ENCODE results near the gene PFN3. TPM values are rescaled to one million over a fixed set of nuclear protein-coding genes. Genes with fewer than 3 reads are reported as not detected.
A peak's percentile ranks its signal among the peaks of the same experiment; 100 is the strongest.
"Not testable (repeated sequence)": the region's sequence is repeated elsewhere in the genome, so short reads cannot be mapped to it uniquely, and the experiment has no call there.

The PFN3 gene
- total RNA-seq, 6 experiments from 2014 or later = not detected

- peak overlapping the region; percentile 15; the same call in 1 of the 2 replicates for H3K27ac Mint-ChIP-seq
- no peaks in the 10 kb centered on the region for H3K36me3 Mint-ChIP-seq (ENCODE audit: low read depth)
- peak; percentile 84 for DNase-seq
- TF ChIP-seq CTCF (IDR thresholded peaks at IDR 0.05) = no peak
- H3K4me1 Mint-ChIP-seq (ENCODE audit: low read depth) = peaks cover 21% of the 10 kb centered on the region
- no peaks in the 10 kb centered on the region for H3K9me3 Mint-ChIP-seq
- peaks cover 28% of the 10 kb centered on the region for H3K27me3 Mint-ChIP-seq (ENCODE audit: insufficient read depth)
- H3K4me3 Mint-ChIP-seq = no peak overlapping the region
These were observed 21.3 kb downstream of the PFN3 start for GRCh38 chr5:177378884-177379883.

GRCh38 chr5:177377851-177378776 lies 22.3 kb downstream of the PFN3 start:
- Mint-ChIP-seq H3K27ac (no peak overlapping the region), H3K36me3 (ENCODE audit: low read depth) (no peaks in the 10 kb centered on the region), H3K4me3 (no peak overlapping the region), H3K9me3 (no peaks in the 10 kb centered on the region), H3K4me1 (ENCODE audit: low read depth) (peaks cover 21% of the 10 kb centered on the region), H3K27me3 (ENCODE audit: insufficient read depth) (peaks cover 25% of the 10 kb centered on the region)
- peak; percentile 20; the same call in 1 of the 2 replicates for TF ChIP-seq CTCF (IDR thresholded peaks at IDR 0.05)
- DNase-seq = no peak

DNA sequence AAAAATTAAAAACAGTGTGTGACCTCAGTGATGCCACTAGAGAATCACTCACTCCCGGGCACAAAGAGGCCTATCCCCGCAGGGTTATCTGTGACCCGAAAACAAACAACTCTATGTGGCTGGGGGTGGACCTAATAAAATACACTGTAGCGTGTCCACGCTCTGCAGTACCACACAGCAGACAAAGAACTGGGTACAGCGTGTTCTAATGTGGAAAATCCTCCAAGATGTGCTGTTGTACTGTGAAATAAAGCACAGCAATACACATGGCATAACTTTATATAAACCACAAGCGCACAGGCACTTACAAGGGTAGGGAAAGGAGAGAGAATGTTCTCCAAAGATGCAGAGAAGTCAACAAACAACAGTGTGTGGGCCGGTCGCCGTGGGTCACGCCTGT lies 24.4 kb downstream of the PFN3 start:
- no peak for TF ChIP-seq CTCF (IDR thresholded peaks at IDR 0.05)
- H3K36me3 Mint-ChIP-seq (ENCODE audit: low read depth) = no peaks in the 10 kb centered on the region
- H3K4me1 Mint-ChIP-seq (ENCODE audit: low read depth) = peaks cover 18% of the 10 kb centered on the region
- no peak overlapping the region for H3K4me3 Mint-ChIP-seq
- no peak overlapping the region for H3K27ac Mint-ChIP-seq
- no peak for DNase-seq
- H3K9me3 Mint-ChIP-seq = no peaks in the 10 kb centered on the region
- peaks cover 15% of the 10 kb centered on the region for H3K27me3 Mint-ChIP-seq (ENCODE audit: insufficient read depth)

GRCh38 chr5:177375516-177375915 lies 24.9 kb downstream of the PFN3 start:
- H3K27ac Mint-ChIP-seq, H3K4me3 Mint-ChIP-seq: not testable (repeated sequence)

GRCh38 chr5:177374211-177374610 lies 26.2 kb downstream of the PFN3 start:
- no peak for DNase-seq
- no peaks in the 10 kb centered on the region for H3K9me3 Mint-ChIP-seq
- peaks cover 16% of the 10 kb centered on the region for H3K27me3 Mint-ChIP-seq (ENCODE audit: insufficient read depth)
- H3K4me3 Mint-ChIP-seq = no peak overlapping the region
- no peaks in the 10 kb centered on the region; the same call in 1 of the 2 replicates for H3K36me3 Mint-ChIP-seq (ENCODE audit: low read depth)
- H3K27ac Mint-ChIP-seq = no peak overlapping the region
- no peak for TF ChIP-seq CTCF (IDR thresholded peaks at IDR 0.05)
- peaks cover 4% of the 10 kb centered on the region for H3K4me1 Mint-ChIP-seq (ENCODE audit: low read depth)

More at GRCh38 chr5:177375516-177375915, 24.9 kb downstream of the PFN3 start:
- H3K9me3 Mint-ChIP-seq; DNase-seq; H3K36me3 Mint-ChIP-seq (ENCODE audit: low read depth): not testable (repeated sequence)
- Mint-ChIP-seq H3K27me3 (ENCODE audit: insufficient read depth) (peaks cover 13% of the 10 kb centered on the region), H3K4me1 (ENCODE audit: low read depth) (peaks cover 15% of the 10 kb centered on the region)
